Measurements from ENCODE around the gene SPATA46. TPM values are rescaled to one million over a fixed set of nuclear protein-coding genes. Genes with fewer than 3 reads are reported as not detected.

SPATA46 gene
- polyA plus RNA-seq, 1 donor, result 1.2 TPM

DNA sequence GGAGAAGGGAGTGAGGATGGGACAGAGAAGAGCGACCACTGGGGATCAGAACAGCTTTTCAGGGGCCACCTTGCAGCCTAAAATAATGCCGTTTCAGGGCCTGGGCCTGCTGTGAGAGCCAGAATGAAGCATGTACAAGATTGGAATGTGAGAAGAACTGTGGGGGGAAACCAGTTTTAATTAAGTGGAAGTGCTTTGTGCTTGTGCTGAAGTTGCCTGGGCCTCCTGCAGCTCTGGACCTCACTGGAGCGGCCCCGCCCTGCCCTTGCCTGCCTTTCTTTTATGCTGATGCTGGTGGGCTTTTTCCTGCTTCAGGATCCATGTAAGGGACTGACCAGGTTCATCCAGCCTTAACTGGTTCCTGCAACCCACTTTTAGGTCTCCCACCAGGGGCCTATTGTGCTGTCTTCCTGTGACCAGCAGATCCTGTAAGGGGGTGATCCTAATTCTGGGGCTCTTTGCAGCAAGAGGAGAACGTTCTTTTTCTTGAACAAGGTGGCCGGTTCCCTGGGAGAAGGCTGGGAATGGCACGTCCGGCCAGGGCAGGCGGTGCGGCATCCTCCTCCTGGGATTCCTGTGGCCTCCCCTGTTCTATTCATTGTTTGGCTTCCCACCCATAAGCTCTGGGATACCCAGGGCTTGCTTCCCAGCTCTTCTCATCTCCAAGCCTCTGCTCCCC lies 8.1 kb upstream of the SPATA46 start:
- 92% methylated on average over 2 of the region's 10 CpGs for WGBS (ENCODE audit: insufficient coverage, low lambda C conversion rate)
- H3K9me3 ChIP-seq (ENCODE audit: control insufficient read depth, low read depth, low read length), result no peaks in the 10 kb centered on the region
- H3K36me3 ChIP-seq (ENCODE audit: control insufficient read depth, insufficient read depth, low read length), result peaks cover 18% of the 10 kb centered on the region
- H3K4me1 ChIP-seq (ENCODE audit: control insufficient read depth, insufficient read depth, low read length), result peaks cover 50% of the 10 kb centered on the region
- no peak overlapping the region for H3K4me3 ChIP-seq (ENCODE audit: low read length)
- no peak overlapping the region for H3K27ac ChIP-seq (ENCODE audit: low read length)
- H3K27me3 ChIP-seq (ENCODE audit: control insufficient read depth, insufficient read depth, low read length), result no peaks in the 10 kb centered on the region
- no peak for DNase-seq

DNA sequence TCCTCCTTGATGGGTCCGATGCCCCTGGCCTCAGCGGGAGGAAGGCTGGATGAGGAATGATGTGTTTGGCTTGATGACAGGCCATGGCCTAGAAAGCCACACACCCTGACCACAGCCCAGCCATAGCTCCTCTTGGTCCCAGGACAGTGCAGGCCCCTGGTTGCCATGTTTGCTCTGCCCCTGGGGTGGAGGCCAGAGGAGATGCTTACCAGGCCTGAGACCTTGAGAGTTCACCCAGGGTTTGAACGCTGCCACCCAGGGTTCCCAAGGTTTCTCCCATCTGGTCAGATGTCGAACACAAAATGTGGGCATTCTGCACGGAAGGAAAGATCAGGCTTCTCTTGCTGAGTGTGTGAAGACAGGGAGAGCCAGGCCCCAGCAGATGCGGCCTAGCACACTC lies 7.5 kb upstream of the SPATA46 start:
- WGBS (ENCODE audit: insufficient coverage, low lambda C conversion rate), result no CpG with 5 or more reads among the region's 6 CpGs
- H3K9me3 ChIP-seq (ENCODE audit: control insufficient read depth, low read depth, low read length), result no peaks in the 10 kb centered on the region
- H3K27me3 ChIP-seq (ENCODE audit: control insufficient read depth, insufficient read depth, low read length), result no peaks in the 10 kb centered on the region
- H3K36me3 ChIP-seq (ENCODE audit: control insufficient read depth, insufficient read depth, low read length), result peaks cover 18% of the 10 kb centered on the region
- no peak overlapping the region for H3K4me3 ChIP-seq (ENCODE audit: low read length)
- peaks cover 44% of the 10 kb centered on the region for H3K4me1 ChIP-seq (ENCODE audit: control insufficient read depth, insufficient read depth, low read length)
- H3K27ac ChIP-seq (ENCODE audit: low read length), result no peak overlapping the region
- no peak for DNase-seq

DNA sequence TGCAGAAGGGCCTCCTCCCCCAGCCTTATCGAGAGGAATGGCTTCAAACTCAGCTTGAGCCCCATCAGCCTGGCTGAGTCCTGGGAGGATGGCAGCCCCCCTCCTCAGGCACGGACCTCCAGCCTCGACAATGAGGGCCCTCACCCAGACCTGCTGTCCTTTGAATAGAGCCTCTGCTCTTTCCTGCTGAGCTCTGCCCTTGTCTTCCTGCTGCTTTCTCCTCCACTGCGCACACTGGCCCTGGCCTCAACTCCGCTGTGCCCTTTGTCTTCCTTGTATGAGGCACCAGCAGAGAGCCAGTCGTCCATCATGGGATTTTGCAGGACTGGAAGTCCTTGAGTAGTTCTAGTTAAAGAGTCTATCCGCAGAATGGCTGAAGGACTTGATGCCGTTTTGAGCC lies 6.9 kb upstream of the SPATA46 start:
- Histone ChIP-seq H3K27ac (ENCODE audit: low read length) (no peak overlapping the region), H3K9me3 (ENCODE audit: control insufficient read depth, low read depth, low read length) (no peaks in the 10 kb centered on the region)
- WGBS (ENCODE audit: insufficient coverage, low lambda C conversion rate), result no CpG with 5 or more reads among the region's 8 CpGs

DNA sequence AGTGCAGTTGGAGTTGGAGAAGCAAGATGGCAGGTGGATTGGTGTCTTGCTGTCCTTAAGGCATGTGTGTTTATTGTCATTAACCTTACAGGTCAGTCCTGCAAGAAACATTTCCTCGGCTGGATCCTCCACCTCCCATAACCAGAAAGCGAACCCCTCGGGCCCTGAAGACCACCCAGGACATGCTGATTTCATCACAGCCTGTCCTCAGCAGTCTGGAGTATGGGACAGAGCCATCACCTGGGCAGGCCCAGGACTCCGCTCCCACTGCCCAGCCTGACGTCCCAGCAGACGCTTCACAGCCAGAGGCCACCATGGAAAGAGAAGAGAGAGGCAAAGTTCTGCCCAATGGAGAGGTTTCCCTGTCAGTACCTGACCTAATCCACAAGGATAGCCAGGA lies 6.4 kb upstream of the SPATA46 start:
- H3K4me3 ChIP-seq (ENCODE audit: low read length), result no peak overlapping the region
- peak overlapping the region; percentile 99 for H3K27ac ChIP-seq (ENCODE audit: low read length)
- peaks cover 18% of the 10 kb centered on the region for H3K36me3 ChIP-seq (ENCODE audit: control insufficient read depth, insufficient read depth, low read length)
- H3K27me3 ChIP-seq (ENCODE audit: control insufficient read depth, insufficient read depth, low read length), result no peaks in the 10 kb centered on the region
- H3K4me1 ChIP-seq (ENCODE audit: control insufficient read depth, insufficient read depth, low read length), result peaks cover 36% of the 10 kb centered on the region
- no CpG with 5 or more reads among the region's 6 CpGs for WGBS (ENCODE audit: insufficient coverage, low lambda C conversion rate)
- no peaks in the 10 kb centered on the region for H3K9me3 ChIP-seq (ENCODE audit: control insufficient read depth, low read depth, low read length)
- DNase-seq, result no peak

More for the DNA sequence above, 6.9 kb upstream of the SPATA46 start:
- no peak for DNase-seq
- peaks cover 18% of the 10 kb centered on the region for H3K36me3 ChIP-seq (ENCODE audit: control insufficient read depth, insufficient read depth, low read length)
- H3K27me3 ChIP-seq (ENCODE audit: control insufficient read depth, insufficient read depth, low read length), result no peaks in the 10 kb centered on the region
- peaks cover 38% of the 10 kb centered on the region for H3K4me1 ChIP-seq (ENCODE audit: control insufficient read depth, insufficient read depth, low read length)
- H3K4me3 ChIP-seq (ENCODE audit: low read length), result no peak overlapping the region

DNA sequence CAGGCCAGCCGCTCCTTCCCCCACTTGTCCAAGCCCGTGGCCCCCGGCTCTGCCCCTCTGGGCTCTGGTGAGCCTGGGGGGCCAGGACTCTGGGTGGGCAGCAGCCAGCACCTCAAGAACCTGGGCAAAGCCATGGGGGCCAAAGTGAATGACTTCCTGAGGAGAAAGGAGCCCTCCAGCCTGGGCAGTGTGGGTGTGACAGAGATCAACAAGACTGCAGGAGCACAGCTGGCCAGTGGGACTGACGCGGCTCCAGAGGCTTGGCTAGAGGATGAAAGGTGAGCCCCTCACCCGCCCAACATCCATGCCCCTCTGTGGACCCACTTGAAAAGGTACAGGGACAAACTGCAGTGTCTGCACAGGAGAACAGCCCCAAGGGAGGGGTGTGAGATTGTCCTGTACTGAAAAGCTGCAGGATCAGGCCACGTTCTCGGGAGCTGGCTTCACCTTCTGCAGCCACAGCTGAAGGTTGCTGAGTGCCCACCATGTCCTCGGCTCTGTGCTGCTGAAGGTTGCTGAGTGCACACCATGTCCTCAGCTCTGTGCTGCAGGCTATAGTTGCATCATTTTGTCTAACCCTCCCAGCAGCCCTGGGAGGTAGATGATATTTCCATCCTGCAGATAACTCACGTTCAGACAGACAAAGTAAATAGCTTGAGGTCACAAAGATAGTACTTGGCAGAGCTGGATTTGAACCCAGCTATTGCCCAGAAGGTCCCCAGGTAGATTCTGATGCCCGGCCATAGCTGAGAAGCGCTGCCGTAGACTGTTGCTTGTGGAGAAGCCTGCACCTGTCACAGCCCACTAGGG lies 5.5 kb upstream of the SPATA46 start:
- peak overlapping the region; percentile 22 for H3K4me3 ChIP-seq (ENCODE audit: low read length)
- peak overlapping the region; percentile 99 for H3K27ac ChIP-seq (ENCODE audit: low read length)
- H3K36me3 ChIP-seq (ENCODE audit: control insufficient read depth, insufficient read depth, low read length), result peaks cover 18% of the 10 kb centered on the region
- DNase-seq, result peak in 1 of 2 donors; percentile 49
- H3K4me1 ChIP-seq (ENCODE audit: control insufficient read depth, insufficient read depth, low read length), result peaks cover 36% of the 10 kb centered on the region
- no peaks in the 10 kb centered on the region for H3K9me3 ChIP-seq (ENCODE audit: control insufficient read depth, low read depth, low read length)
- no peaks in the 10 kb centered on the region for H3K27me3 ChIP-seq (ENCODE audit: control insufficient read depth, insufficient read depth, low read length)
- 40% methylated on average over 1 of the region's 13 CpGs for WGBS (ENCODE audit: insufficient coverage, low lambda C conversion rate)

DNA sequence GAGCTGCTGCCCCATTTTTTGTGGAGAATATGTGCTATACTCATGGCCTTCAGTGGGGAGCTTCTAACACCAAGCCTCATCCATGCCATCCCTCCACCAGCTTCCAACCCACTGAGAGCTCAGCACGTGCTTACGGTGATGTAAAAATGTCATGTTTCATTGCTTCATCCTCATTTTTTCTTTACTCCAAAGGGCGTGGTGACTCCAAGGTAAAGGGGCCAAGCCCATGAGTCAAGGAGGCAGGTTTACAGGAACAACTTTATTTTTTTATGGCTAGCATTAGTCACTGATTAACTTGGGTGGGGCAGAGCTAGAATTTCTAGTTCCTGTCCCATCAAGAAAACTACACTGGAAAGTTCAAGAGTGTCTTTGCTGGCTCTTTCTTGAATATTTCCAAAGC lies 4.7 kb upstream of the SPATA46 start, which contains the start of gene C1orf226:
TSS of gene C1orf226 (plus strand) at position 346 of the 400 bp plus-strand sequence. CDS start 174 bp downstream, outside the sequence.
- WGBS (ENCODE audit: insufficient coverage, low lambda C conversion rate), result 14% methylated on average over 1 of the region's 3 CpGs
- H3K4me3 ChIP-seq (ENCODE audit: low read length), result peak within 1 kb of the TSS; percentile 22
- peak; percentile 93 to 98 for DNase-seq

DNA sequence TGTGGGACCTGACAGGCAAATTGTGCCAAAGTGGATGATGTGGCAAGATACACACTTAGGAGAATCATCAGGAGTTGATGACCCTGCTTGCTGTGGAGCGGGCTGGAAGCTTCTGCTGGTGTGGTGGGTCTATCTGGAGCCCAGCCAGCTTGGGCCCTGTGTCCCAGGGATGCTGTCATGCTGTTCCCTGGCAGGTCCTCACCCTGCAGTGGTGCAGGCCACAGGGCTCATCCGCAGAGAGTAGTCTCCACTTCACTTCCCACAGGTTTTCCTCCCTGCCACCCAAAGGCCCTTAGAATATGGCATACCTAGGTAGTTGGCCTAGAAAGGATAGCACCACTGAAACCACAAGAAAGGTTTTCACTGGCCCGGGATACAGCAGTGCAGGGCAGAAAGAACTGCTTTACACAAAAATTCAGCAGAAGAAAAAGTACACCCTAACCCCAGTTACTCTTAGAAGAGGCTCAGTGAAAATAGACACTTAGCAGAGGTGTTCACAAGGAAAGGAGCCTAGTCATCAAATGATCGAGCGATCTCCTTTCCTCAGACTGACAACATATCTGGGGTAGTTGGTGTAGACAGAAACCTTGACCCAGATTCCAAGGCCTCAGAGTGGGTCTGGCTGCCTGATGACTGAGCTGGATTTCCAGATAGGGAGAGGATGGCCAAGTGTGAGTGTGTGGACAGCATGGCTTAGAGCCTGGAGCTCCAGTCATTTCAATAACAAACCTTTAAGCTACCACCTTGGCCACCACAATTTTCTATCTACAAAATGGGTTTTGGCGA lies 3.6 kb upstream of the SPATA46 start:
- peaks cover 18% of the 10 kb centered on the region for H3K36me3 ChIP-seq (ENCODE audit: control insufficient read depth, insufficient read depth, low read length)
- H3K4me3 ChIP-seq (ENCODE audit: low read length), result no peak overlapping the region
- no peaks in the 10 kb centered on the region for H3K27me3 ChIP-seq (ENCODE audit: control insufficient read depth, insufficient read depth, low read length)
- peak in 1 of 2 donors; percentile 42 for DNase-seq
- WGBS (ENCODE audit: insufficient coverage, low lambda C conversion rate), result no CpG with 5 or more reads among the region's 6 CpGs
- H3K27ac ChIP-seq (ENCODE audit: low read length), result peak overlapping the region; percentile 77
- no peaks in the 10 kb centered on the region for H3K9me3 ChIP-seq (ENCODE audit: control insufficient read depth, low read depth, low read length)
- peaks cover 36% of the 10 kb centered on the region for H3K4me1 ChIP-seq (ENCODE audit: control insufficient read depth, insufficient read depth, low read length)

More for the DNA sequence above, 4.7 kb upstream of the SPATA46 start, which contains the start of gene C1orf226:
- H3K36me3 ChIP-seq (ENCODE audit: control insufficient read depth, insufficient read depth, low read length), result peaks cover 18% of the 10 kb centered on the region
- peaks cover 36% of the 10 kb centered on the region for H3K4me1 ChIP-seq (ENCODE audit: control insufficient read depth, insufficient read depth, low read length)
- no peaks in the 10 kb centered on the region for H3K9me3 ChIP-seq (ENCODE audit: control insufficient read depth, low read depth, low read length)
- no peaks in the 10 kb centered on the region for H3K27me3 ChIP-seq (ENCODE audit: control insufficient read depth, insufficient read depth, low read length)
- peak within 1 kb of the TSS; percentile 99 for H3K27ac ChIP-seq (ENCODE audit: low read length)

DNA sequence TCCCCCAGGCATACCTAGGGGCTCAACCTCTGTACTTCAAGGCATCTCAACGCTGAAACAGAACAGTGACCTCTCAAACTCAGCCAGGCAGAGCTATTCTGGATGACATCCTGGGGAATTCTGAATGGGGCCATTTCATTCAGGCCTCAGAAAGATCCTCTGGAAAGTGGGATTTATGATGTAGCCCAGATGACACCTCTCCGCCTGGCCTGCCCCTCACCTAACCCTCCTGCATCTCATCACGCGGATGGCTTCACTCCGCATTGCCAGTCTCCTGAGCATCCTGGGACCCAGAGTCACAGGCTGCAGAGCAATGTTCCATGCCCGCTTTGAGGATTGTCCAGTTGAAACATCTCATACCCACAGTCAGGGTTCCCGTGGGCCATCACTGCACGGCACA lies 1.2 kb downstream of the SPATA46 start:
- no peak for DNase-seq
- Histone ChIP-seq H3K27ac (ENCODE audit: low read length) (no peak overlapping the region), H3K36me3 (ENCODE audit: control insufficient read depth, insufficient read depth, low read length) (no peaks in the 10 kb centered on the region), H3K9me3 (ENCODE audit: control insufficient read depth, low read depth, low read length) (no peaks in the 10 kb centered on the region), H3K4me1 (ENCODE audit: control insufficient read depth, insufficient read depth, low read length) (peaks cover 1% of the 10 kb centered on the region), H3K27me3 (ENCODE audit: control insufficient read depth, insufficient read depth, low read length) (no peaks in the 10 kb centered on the region), H3K4me3 (ENCODE audit: low read length) (no peak overlapping the region)
- WGBS (ENCODE audit: insufficient coverage, low lambda C conversion rate), result no CpG with 5 or more reads among the region's 8 CpGs

DNA sequence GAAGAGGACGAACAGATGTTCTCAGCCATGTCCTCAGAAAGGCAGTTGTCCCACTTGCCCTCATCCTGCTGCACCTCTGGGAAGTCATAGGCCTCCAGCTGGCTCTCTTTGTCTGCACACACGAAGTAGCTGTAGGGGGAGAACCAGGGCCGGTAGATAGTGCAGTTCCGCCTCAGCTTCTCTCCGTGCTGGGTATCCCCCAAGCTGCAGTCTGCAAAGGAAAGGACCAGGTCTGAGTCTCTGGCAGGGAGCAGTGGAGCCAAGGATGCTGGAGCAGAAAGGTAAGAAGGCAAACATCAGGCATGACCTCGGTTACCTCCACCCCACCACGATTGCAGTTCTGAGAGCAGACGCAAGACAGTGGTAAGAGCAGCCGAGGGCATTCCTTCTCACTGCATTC lies 2.2 kb downstream of the SPATA46 start:
- no CpG with 5 or more reads among the region's 9 CpGs for WGBS (ENCODE audit: insufficient coverage, low lambda C conversion rate)
- Histone ChIP-seq H3K4me3 (ENCODE audit: low read length) (no peak overlapping the region), H3K27me3 (ENCODE audit: control insufficient read depth, insufficient read depth, low read length) (no peaks in the 10 kb centered on the region), H3K36me3 (ENCODE audit: control insufficient read depth, insufficient read depth, low read length) (no peaks in the 10 kb centered on the region), H3K9me3 (ENCODE audit: control insufficient read depth, low read depth, low read length) (no peaks in the 10 kb centered on the region), H3K4me1 (ENCODE audit: control insufficient read depth, insufficient read depth, low read length) (no peaks in the 10 kb centered on the region), H3K27ac (ENCODE audit: low read length) (no peak overlapping the region)
- DNase-seq, result no peak

Data from large intestine (tissue), 3 donors.